GM19238 (cell line): ENCODE data around the gene HRG.
"Not testable (repeated sequence)": the region's sequence is repeated elsewhere in the genome, so short reads cannot be mapped to it uniquely, and the experiment has no call there.

Experiments used
- DNase-seq: peaks from one replicate; pipeline ENCODE4 v3.0.0; 2011; ENCODE audit warnings: low spot score; ENCODE audit not compliant: insufficient read length

HRG gene

DNA sequence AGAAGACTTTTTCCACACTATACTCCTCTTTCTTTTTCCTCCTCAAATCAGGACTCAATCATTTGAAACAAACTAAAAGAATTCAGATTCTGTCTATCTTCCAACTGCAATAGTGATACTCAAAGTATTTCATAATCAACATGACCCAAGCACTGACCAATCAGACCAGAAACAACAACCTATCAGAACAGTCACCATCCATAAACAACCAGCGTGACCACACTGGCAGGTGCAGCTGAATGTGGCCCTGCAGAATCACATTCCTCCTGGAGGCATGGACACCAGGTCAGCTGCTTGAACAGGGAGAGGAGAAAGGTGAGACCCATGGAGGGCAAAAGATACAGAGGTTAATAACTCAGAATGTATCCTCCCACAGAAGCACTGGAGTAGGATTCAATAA, 13.3 kb downstream of the HRG start:
- no peak for DNase-seq

DNA sequence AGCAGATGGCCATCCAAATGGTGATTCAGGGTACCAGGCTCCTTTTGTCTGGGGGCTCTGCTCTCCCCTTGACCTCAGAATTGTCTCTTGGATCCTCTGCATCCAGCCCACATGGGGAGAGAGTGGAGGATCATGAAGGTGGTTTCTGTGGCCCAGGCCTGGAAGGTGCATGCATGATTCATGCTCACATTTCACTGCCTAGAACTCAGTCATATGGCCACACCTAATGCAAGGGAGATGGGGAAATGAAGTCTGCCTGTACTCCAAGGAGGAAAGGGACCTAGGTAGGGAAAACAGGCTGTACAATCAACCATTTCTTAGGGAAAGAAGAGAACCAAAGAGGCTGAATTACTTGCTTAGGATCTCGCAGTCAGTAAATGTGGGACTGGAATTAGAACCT, 15.1 kb downstream of the HRG start:
- DNase-seq, result no peak

DNA sequence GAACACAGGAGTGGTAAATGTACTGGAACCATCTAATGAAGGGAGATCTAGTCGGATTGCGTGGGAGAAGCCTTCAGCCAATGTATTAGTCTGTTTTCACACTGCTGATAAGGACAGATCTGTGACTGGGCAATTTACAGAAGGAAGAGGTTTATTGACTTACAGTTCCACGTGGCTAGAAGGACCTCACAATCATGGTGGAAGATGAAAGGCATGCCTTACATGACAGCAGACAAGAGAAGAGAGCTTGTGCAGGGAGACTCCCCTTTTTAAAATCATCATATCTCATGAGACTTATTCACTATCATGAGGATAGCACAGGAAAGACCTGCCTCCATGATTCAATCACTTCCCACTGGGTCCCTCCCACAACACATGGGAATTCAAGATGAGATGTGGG, 17.0 kb downstream of the HRG start:
- no peak for DNase-seq

DNA sequence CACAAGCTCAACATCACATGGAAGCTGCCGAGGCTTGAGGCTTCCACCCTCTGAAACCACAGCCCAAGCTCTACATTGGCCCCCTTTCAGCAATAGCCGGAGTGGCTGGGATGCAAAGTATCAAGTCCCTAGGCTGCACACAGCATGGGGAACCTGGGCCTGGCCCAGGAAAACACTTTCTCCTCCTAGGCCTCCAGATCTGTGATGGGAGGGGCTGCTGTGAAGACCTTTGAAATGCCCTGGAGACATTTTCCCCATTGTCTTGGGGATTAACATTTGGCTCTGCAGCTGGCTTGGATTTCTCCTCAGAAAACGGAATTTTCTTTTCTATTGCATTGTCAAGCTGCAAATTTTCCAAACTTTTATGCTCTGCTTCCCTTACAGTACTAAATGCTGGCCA, 18.2 kb downstream of the HRG start:
- DNase-seq, result no peak

DNA sequence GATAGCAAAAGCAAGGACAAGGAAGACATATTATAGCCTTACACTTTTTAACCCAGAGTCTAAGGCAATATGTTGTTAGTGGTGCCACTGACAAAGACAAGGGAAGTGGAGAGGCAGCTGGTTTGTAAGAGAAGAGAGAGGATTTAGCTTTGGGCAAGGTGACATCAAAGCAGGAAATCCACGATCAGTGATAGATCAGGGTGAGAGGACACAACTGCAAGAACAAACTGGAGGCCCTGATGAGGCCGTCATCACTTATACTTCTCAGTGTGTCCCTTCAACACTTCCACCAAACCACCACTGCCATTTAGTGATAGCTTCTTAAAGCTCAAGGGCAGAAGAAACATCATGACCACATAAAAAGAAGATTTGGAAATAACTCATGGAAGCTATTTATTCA, 20.7 kb downstream of the HRG start:
- DNase-seq, result not testable (repeated sequence)

DNA sequence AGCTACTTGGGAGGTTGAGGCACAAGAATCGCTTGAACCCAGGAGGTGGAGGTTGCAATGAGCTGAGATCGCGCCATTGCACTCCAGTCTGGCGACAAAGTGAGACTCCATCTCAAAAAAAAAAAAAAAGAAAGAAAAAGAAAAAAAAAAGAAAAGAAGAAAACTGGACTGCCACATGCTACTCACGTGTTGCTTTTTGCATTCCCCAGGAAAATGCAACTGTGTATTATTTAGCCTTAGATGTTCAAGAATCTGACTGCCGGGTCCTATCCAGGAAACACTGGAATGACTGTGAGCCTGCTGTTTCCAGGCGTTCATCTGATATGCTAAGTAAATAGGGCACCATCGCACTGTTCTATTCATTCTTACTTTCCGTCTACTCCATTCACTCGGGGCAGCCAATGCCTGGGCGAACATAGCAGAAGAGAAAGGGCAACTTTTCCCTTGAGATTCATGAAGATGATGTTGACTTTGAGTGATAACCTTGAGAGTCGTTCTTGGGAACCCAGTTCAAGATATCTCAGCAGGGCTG, 21.4 kb downstream of the HRG start:
- DNase-seq, result no peak

DNA sequence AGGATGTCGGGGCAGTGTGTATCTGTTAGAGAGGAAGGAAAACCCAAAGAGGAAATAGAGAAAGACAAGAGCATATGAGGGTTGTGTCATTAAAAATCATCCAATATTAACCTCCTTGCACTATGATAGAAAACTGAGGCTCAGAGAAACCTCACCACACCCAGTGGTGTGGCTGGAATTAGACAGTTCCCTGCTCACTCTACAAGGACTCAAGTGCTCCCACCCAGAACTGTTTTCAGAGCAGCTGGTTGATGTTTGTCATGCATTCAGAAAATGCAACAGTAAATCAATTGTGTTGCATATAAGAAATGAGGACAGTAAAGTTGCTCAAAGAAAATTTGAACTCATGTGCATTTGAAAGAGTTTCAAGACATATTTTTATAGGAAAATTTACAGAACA, 24.5 kb downstream of the HRG start:
- DNase-seq, result not testable (repeated sequence)

DNA sequence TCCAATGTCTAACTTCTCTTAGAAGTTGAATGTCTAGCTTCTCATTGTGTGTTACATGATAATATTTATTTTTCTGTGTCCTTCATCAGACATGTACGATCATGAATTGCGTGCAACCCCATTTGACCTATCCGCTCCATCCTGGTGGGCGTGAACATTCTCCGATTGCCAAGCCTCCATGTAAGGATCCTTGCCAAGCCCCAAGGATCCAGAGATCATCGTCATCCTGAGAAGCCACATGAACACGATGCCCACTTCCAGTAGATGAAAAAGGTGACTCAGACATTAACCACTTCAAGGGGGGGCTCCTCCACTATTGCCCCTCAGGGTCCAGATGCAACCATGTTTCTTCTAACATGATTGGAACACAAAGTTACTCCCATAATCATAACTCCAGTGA, 25.9 kb downstream of the HRG start:
- no peak for DNase-seq

DNA sequence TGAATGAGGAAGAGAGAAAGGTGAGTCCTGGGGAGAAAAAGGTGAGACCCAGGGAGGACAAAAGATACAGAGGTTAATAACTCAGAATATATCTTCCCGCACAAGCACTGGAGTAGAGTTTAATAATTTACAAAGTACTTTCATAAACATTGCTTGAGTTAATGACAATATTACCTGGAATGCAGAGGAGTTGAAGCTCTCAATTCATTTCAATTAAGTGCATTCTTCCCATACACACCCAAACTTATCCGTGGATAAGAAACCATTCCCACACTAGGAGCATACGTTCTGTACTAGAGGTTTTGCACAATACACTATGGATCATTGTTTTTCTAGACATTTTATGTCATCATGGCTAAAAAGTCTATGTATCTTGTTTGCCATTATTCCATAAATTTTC, 28.0 kb downstream of the HRG start:
- no peak for DNase-seq

DNA sequence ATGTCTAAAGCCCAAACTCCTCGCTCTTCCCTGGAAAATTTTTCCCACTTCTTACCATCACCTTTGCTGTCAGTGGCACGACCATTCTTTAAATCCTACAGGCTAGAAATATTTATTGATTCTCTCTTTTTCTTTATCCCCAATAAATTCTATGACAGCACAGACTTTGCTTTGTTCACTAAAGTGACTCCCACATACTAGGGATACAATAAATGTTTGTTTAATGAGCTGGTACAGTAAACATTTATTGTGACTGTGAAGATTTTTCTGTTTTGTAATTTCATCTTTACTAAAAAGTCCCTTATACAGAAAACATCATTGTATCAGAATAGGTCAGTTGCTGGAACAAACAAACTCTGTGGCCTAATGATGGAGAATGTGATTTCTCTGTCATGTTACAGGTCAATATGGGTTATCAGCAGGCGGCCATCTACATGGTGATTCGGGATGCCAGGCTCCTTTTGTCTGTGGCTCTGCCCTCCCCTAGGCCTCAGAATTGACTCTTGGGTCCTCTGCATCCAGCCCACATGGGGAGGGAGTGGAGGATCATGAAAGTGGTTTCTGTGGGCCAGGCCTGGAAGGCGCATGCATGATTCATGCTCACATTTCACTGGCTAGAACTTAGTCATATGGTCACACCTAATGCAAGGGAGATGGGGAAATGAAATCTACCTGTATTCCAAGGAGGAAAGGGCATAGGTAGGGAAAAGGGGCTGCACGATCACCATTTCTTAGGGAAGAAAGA, 28.6 kb downstream of the HRG start:
- DNase-seq, result no peak

DNA sequence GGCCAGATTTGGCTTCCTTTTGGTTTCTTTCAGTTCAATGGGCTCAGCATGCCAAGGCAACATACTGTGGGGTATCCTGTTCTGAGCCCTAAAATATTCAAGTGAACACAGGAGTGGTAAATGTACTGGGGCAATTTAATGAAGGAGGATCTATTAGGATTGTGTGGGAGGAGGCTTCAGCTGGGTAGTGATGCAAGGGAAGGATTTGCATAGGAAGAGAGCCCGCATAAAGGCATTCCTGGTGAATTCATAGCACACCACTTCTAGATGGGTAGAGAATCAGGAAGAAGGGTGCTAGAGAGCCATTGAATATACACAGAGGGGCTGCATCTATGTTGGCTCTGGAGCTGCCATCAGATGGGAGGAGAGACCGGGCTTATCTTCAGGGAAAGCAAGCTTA, 30.7 kb downstream of the HRG start:
- DNase-seq, result no peak

DNA sequence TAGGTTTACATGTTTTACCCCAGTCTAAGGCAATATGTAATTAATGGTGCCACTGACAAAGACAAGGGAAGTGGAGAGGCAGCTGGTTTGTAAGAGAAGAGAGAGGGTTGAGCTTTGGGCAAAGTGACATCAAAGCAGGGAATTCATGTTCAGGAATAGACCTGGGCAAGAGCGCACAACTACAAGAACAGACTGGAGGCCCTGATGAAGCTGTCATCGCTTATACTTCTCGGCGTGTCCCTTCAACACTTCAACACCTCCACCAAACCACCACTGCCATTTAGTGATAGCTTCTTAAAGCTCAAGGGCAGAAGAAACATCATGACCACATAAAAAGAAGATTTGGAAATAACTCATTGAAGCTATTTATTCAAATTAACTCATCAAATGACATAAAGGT, 31.7 kb downstream of the HRG start:
- DNase-seq, result no peak

DNA sequence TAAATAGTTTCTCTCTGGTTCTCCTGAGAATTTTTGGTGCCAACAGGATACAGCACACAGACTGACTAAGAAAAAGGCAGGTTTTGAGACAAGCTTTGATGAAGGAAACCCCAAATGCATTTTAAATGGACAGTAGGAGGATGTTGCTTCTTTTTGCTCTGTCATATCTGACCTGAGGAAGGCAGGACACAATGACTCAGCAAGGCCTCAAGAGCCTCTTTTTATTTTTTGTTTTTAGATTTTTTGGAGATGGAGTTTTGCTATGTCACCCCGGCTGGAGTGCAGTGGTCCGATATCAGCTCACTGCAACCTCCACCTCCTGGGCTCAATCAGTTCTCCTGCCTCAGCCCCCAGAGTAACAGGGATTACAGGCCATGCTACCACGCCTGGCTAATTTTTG, 34.5 kb downstream of the HRG start:
- DNase-seq, result no peak

DNA sequence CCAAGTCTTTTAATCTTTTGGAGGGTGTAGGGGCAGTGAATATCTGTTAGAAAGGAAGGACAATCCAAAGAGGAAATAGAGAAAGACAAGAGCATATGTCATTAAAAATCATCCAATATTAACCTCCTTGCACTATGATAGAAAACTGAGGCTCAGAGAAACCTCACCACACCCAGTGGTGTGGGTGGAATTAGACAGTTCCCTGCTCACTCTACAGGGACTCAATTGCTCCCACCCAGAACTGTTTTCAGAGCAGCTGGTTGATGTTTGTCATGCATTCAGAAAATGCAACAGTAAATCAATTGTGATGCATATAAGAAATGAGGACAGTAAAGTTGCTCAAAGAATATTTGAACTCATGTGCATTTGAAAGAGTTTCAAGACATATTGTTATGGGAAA, 36.6 kb downstream of the HRG start:
- not testable (repeated sequence) for DNase-seq

DNA sequence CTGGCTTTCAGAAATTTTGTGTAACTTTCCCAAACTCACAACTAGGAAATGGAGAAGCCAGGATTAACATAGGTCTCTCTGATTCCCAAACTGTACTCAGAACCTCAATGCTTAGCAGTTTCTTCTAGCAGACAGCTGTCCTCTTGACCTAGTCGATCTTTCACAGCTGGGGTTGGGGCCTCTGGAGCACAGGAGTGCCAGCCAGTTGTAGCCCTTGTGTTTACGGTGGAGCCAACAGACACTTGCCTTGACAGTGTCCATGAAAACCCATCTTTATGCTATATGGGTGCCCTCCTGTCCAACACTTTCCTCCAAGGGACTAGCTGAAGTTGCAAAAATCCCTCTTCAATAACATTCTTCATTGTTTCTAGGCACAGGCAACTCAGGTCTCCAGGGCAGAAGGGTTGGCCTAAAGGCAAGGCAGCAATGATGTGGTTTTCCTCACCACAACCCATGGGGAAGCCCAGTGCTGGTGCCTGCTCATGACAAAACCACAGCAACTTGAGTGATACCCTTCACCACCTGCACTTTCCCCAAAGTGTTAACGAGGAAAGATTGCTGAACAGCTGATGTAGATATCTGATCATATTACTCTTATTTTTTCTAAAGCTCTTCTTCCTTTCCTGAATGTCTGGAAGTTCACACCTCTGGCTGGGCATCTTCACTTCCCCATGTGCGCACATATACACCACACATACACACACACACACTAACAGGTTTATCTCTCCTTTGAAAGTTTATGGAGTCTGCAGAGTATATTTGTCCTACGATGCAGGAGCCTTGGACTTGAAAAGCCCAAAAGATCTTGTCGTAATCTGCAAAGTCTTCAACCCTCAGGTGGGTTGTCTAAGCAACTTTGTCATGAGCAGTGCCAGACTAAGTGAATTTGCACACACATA, 40.3 kb downstream of the HRG start:
- no peak for DNase-seq

DNA sequence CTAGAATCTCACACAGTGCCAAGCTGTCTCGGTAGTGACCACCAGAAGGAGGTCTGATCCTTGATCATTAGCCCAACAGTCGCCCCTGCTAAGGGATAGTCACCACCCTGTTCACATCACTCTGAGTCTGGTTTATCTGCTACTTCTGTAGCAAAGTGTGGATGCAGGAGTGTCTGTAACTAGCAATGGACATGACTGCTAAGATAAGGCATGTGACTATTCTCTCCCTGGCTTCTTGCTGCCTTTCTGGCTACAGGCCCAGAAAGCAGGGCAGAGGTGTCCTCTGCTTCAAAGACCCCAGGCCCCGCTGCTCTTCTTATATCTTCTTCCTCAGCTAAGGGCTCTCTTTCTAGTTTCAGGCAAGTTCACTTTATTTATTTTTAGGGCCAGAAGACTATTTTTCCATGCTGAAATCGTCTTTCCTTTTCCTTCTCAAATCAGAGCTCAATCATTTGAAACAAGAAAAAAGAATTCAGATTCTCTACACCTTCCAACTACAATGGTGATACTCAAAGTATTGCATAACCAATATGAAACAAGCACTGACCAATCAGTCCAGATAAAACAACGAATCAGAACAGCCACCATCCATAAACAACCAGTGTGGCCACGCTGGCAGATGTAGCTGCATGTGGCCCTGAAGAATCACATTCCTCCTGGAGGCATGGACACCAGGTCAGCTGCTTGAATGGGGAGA, 43.3 kb downstream of the HRG start:
- no peak for DNase-seq

DNA sequence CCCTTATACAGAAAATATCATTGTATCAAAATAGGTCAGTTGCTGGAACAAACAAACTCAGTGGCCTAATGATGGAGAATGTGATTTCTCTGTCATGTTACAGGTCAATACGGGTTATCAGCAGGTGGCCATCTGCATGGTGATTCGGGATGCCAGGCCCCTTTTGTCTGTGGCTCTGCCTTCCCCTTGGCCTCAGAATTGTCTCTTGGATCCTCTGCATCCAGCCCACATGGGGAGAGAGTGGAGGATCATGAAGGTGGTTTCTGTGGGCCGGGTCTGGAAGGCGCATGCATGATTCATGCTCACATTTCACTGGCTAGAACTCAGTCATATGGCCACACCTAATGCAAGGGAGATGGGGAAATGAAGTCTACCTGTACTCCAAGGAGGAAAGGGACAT, 44.9 kb downstream of the HRG start:
- not testable (repeated sequence) for DNase-seq

DNA sequence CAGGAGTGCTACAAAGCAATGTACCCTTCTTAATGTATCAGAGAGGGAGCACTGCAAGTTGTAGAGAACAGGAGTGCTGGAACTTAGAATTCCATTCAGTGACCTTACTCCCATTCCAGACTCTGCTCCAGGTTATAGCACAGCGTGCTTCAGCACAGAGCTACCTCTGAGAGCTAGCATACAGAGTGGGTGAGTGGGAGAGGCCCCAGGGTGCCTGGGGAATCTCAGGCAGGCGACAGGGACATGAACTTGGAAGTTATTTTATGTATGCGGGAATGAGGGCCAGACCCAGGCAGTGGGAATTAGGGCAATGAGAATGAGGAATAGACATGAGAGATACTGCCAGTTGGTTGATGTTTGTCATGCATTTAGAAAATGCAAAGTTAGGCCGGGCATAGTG, 47.7 kb downstream of the HRG start:
- no peak for DNase-seq

DNA sequence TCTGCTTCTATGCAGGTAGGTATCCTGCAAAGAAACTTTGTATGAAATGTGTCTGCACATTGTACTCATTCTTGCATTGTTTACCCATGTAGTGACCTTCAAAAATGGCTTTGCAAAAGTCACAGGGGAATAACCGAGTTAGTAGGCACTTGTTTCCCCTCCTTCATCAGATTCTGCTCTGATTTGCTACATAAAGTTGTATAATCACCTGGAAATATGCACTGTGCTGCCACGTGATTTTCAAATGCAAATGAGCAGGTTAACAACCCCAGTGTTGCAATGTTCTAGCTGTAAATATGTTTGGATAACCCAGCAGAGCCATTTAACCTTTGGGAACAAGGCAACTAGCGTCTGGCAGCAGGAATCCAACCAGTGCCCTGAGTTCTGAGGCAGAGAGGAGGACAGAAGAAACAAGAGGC, 51.2 kb downstream of the HRG start, which contains the start of gene KNG1:
Gene KNG1 (plus strand): TSS at position 321 of the 419 bp plus-strand sequence. CDS start 184 bp downstream, outside the sequence.
- no peak for DNase-seq

DNA sequence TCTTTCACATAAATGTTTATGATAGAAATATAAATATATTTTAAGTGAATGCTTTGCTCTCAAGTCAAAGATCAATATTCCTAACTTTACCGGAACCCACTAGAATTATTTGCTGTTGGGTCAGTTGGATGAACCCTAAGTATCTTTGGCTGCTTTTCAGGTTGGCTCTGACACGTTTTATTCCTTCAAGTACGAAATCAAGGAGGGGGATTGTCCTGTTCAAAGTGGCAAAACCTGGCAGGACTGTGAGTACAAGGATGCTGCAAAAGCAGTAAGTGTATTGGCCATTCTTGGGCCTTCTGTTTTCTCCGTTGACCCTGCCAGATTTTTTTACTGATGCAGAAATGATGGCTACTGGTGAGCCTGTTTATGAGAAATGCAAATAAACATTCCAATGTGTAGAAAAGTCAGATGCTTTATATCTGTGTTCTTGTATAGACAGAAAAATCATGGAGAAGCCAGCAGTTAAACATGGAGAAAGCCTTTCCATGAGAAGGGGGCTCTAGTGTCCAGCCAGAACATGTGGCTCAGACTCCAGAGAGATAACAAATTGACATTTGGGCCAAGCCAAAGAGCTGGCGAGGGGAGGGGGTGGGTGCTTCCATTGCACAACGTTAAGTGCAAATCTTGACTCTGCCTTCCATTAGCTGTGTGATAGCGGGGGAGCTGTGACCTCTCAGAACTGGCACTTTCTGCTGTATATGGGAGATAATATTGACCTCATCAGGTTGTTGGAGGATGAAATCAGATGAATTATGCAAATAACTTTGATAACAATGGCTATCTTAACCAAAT, 54.3 kb downstream of the HRG start:
- DNase-seq, result no peak

DNA sequence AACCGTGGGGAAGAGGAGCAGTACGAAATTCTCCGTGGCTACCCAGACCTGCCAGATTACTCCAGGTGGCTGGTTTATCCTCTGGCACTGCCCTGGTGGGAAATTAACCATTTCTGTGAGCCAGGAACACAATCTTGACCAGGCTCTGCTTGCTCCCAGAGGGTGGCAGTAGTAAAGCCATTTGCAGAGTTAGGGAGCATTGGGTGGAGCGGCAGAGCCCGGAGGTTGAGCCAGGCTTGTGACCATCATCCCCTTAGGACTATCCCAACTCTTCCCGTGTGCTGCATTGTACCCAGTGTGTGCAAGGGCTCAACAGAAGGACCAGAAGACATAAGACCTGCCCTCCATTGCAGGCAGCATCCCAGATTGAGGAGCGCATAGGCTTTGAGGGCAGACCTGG, 56.6 kb downstream of the HRG start:
- no peak for DNase-seq
